ENCODE measurements around the gene SPEN. TPM values are rescaled to one million over a fixed set of nuclear protein-coding genes. Genes with fewer than 3 reads are reported as not detected.

SPEN gene
- total and polyA plus RNA-seq, 9 of the 15 experiments (the other 6 are each of a cell fraction or from before 2014, with no cell fraction given) = 5.7 to 87.5 (median 27.2) TPM

DNA sequence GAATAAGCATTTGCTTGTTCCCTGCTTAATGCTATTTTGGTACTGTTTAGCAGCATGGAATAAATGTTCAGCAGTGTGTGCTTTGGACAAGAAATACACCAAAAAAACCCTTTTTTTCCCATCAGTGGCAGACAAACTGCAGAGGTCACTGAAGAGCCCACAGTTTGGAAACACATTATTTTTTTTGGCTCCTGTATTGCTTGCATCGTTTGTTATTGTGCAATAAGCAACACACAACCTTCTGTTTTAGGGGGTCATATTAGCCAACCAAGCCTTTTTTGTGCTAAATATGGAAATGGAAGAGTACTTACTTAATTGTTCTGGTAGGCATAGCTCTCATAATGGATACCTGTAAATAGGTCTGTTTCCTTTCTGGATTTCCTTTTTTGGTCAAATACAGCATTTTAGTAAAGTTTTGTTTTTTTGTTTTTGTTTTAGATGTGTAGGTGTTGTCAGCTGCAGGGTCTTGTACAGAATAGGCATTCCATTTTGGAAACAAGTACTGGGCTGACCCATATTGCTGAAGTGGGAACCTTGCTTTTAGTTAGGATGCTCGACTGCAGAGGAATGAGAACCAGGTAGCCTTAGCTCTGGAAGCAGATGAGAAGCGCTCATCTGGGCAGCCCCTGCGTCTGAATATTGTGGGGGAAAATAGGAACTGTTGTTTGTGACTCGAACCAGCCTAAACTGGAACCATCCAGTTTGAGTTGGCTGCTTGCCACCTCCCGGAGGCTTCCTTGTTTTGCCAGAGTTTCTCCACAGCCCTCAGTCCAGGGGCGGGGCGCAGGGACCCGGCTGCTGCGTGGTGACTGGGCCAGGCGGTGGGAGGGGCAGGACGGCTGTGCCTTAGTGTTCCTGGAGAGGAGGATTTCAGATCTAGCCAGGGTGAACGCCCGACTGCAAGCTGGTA, 38.4 kb downstream of the SPEN start (continued):
- TF ChIP-seq MTA1 (IDR thresholded peaks at IDR 0.05; ENCODE audit: borderline replicate concordance) (0 out of 2 replicates have a peak, but pooled peaks have one; percentile 28), GMEB1 (CRISPR knock-in tag; IDR thresholded peaks at IDR 0.05) (peak; percentile 16; the same call in 1 of the 2 replicates), XRCC5 (IDR thresholded peaks at IDR 0.05; ENCODE audit: low read depth, low read length) (peak; percentile 78; the same call in 1 of the 2 replicates), TARDBP (IDR thresholded peaks at IDR 0.05) (no peak), NFIX (CRISPR knock-in tag; IDR thresholded peaks at IDR 0.05; ENCODE audit: low read depth) (peak; percentile 80), POLR2A (conservative IDR thresholded peaks at IDR 0.05) (peak; percentile 70), LEF1 (IDR thresholded peaks at IDR 0.05) (peak; percentile 94), BRF1 (IDR thresholded peaks at IDR 0.05; ENCODE audit: borderline replicate concordance, extremely low read depth, insufficient read length) (no peak), ELF1 (tag; IDR thresholded peaks at IDR 0.05) (peak; percentile 41; the same call in 1 of the 2 replicates), KLF13 (tag; IDR thresholded peaks at IDR 0.05; ENCODE audit: borderline replicate concordance, low read depth) (0 out of 2 replicates have a peak, but pooled peaks have one; percentile 32), ZMIZ1 (IDR thresholded peaks at IDR 0.05; ENCODE audit: low read depth in 2 of 2, low read length in 2 of 2) (peak in 1 of 2 experiments; percentile 43; a peak in 1 of 4 replicates), ZNF436 (CRISPR knock-in tag; IDR thresholded peaks at IDR 0.05) (no peak), SAP30 (IDR thresholded peaks at IDR 0.05; ENCODE audit: borderline replicate concordance, insufficient read depth, low read depth, low read length, poor library complexity, severe bottlenecking) (peak; percentile 37), DMBX1 (CRISPR knock-in tag; IDR thresholded peaks at IDR 0.05; ENCODE audit: borderline replicate concordance) (peak; percentile 26; the same call in 1 of the 2 replicates), ZNF175 (CRISPR knock-in tag; IDR thresholded peaks at IDR 0.05; ENCODE audit: low read depth) (0 out of 2 replicates have a peak, but pooled peaks have one; percentile 28)
- TF ChIP-seq, protein P1, sequence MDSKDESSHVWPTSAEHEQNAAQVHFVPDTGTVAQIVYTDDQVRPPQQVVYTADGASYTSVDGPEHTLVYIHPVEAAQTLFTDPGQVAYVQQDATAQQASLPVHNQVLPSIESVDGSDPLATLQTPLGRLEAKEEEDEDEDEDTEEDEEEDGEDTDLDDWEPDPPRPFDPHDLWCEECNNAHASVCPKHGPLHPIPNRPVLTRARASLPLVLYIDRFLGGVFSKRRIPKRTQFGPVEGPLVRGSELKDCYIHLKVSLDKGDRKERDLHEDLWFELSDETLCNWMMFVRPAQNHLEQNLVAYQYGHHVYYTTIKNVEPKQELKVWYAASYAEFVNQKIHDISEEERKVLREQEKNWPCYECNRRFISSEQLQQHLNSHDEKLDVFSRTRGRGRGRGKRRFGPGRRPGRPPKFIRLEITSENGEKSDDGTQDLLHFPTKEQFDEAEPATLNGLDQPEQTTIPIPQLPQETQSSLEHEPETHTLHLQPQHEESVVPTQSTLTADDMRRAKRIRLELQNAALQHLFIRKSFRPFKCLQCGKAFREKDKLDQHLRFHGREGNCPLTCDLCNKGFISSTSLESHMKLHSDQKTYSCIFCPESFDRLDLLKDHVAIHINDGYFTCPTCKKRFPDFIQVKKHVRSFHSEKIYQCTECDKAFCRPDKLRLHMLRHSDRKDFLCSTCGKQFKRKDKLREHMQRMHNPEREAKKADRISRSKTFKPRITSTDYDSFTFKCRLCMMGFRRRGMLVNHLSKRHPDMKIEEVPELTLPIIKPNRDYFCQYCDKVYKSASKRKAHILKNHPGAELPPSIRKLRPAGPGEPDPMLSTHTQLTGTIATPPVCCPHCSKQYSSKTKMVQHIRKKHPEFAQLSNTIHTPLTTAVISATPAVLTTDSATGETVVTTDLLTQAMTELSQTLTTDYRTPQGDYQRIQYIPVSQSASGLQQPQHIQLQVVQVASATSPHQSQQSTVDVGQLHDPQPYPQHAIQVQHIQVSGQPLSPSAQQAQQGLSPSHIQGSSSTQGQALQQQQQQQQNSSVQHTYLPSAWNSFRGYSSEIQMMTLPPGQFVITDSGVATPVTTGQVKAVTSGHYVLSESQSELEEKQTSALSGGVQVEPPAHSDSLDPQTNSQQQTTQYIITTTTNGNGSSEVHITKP (IDR thresholded peaks at IDR 0.05; ENCODE audit: partially characterized antibody) = peak; percentile 58

All from K562 (cell line).